Transverse colon (tissue), 4 donors: ENCODE measurements around the gene CHCHD10. TPM values are rescaled to one million over a fixed set of nuclear protein-coding genes. Genes with fewer than 3 reads are reported as not detected.
A peak's percentile ranks its signal among the peaks of the same experiment; 100 is the strongest.

Source experiments
- DNase-seq: peaks from one replicate; pipeline ENCODE4 v3.0.0-alpha.2; 2019
- H3K27ac ChIP-seq, 4 donors: fragments of 200-600 bp; sonication (generic); 2 replicates each; pipeline ENCODE4 v1.5.1; 2016 to 2018; ENCODE audit warnings: inconsistent platforms in 4 of 4
- H3K27me3 ChIP-seq: fragments of 200-600 bp; sonication (generic); 2 replicates; pipeline ENCODE4 v1.5.1; 2017; ENCODE audit warnings: inconsistent platforms
- H3K36me3 ChIP-seq, 4 donors: fragments of 200-600 bp; sonication (generic); 2 replicates each; pipeline ENCODE4 v1.5.1; 2017 to 2019; ENCODE audit warnings: inconsistent platforms in 4 of 4
- H3K4me1 ChIP-seq, 4 donors: fragments of 200-600 bp; sonication (generic); 2 replicates each; pipeline ENCODE4 v1.5.1; 2017 to 2020; ENCODE audit warnings: inconsistent platforms in 4 of 4
- H3K4me3 ChIP-seq, 4 donors: fragments of 200-600 bp; sonication (generic); 1 replicate in 1 of 4; 2 replicates in 3 of 4; pipeline versions ENCODE4 v1.5.1 to v1.6.1; 2017 to 2019; ENCODE audit warnings: inconsistent platforms in 4 of 4
- H3K9me3 ChIP-seq, 2 donors: fragments of 200-600 bp; sonication (generic); 2 replicates each; pipeline ENCODE4 v1.5.1; 2017 to 2019; ENCODE audit warnings: inconsistent platforms in 2 of 2
- CTCF ChIP-seq, 5 experiments: fragments of 200-600 bp in 3 of 5; fragments of 450-650 bp in 2 of 5; sonication (generic) in 3 of 5; IDR thresholded peaks; 1 replicate in 2 of 5; 2 replicates in 3 of 5; pipeline ENCODE4 v1.5.1; 2016 to 2017; ENCODE audit warnings: antibody characterized with exemption in 5 of 5, inconsistent platforms in 3 of 5, mild to moderate bottlenecking in 2 of 5, moderate library complexity in 1 of 5
- EP300 ChIP-seq: sonication (generic); formaldehyde crosslinking; IDR thresholded peaks from one replicate; pipeline ENCODE4 v1.6.1; 2017; ENCODE audit warnings: antibody characterized with exemption, low read depth
- POLR2A ChIP-seq: fragments of 450-650 bp; IDR thresholded peaks from one replicate; pipeline ENCODE4 v1.6.1; 2016; ENCODE audit warnings: antibody characterized with exemption, mild to moderate bottlenecking, moderate library complexity
- POLR2AphosphoS5 ChIP-seq, 3 donors: sonication (generic); formaldehyde crosslinking; IDR thresholded peaks; one replicate each; pipeline ENCODE4 v1.6.1; 2016; ENCODE audit warnings: antibody characterized with exemption in 3 of 3
- WGBS, 2 donors: methylation state at CpG; one replicate each; pipeline ENCODE4 v1.1.5; 2018; ENCODE audit warnings: low coverage in 1 of 2; 5-methylcytosine and 5-hydroxymethylcytosine counted together
- in situ Hi-C, 4 donors: fragments of 200-750 bp; cut with MboI; loops; one replicate each; pipeline versions ENCODE4 v1.15.0 to v1.15.1; 2017; ENCODE audit warnings: low sequenced_read_pairs in 3 of 4, low pct_ligation_motif_present in 1 of 4, low pct_unique_long_range_greater_than_20kb in 1 of 4
- intact Hi-C: fragments of 100-400 bp; cut with DNase I; formaldehyde crosslinking; loops from one replicate; pipeline ENCODE4 v1.15.1; 2023; ENCODE audit warnings: low total_unique reads
- total RNA-seq, 4 donors: library from RNA; depleted of rRNA; stranded (reverse); fragments of >200 nt; gene quantifications; one replicate each; pipeline ENCODE4 v1.1.0, GENCODE V29; 2016

CHCHD10 gene
- total RNA-seq, 4 donors from 2014 or later = 15.3 to 80.1 (median 50.8) TPM

GRCh38 chr22:23769321-23769965 lies 1.7 kb upstream of the CHCHD10 start:
- peaks cover 13 to 62% (median 42%) of the 10 kb centered on the region in 4 donors for H3K4me1 ChIP-seq
- H3K27ac ChIP-seq = peak overlapping the region in 1 of 4 donors; percentile 93
- H3K9me3 ChIP-seq = no peaks in the 10 kb centered on the region
- WGBS, 2 donors = 70% methylated on average over 6 of the region's 6 CpGs; no CpG with 5 or more reads in 1 of the 2 donors
- intact Hi-C loops (loop anchor here (2.0 kb wide), 1 partner anchor 79 kb away; no protein-coding TSS in a partner anchor), in situ Hi-C loops (no loop called here)
- H3K27me3 ChIP-seq = no peaks in the 10 kb centered on the region
- no peak overlapping the region for H3K4me3 ChIP-seq
- no peak for DNase-seq
- TF ChIP-seq CTCF (IDR thresholded peaks at IDR 0.05) (no peak), POLR2A (no peak)
- H3K36me3 ChIP-seq = no peaks in the 10 kb centered on the region

GRCh38 chr22:23767303-23767672 lies 484 bp downstream of the CHCHD10 start:
- WGBS, 2 donors = 6% methylated on average over 14 of the region's 27 CpGs; no CpG with 5 or more reads in 1 of the 2 donors
- H3K27me3 ChIP-seq = no peaks in the 10 kb centered on the region
- no peaks in the 10 kb centered on the region for H3K9me3 ChIP-seq
- peaks cover 16 to 63% (median 35%) of the 10 kb centered on the region in 4 donors for H3K4me1 ChIP-seq
- intact Hi-C loops = no loop called here
- no peak for DNase-seq
- no peak for TF ChIP-seq POLR2AphosphoS5 (IDR thresholded peaks at IDR 0.05)
- no peak for TF ChIP-seq POLR2A
- H3K4me3 ChIP-seq = peak overlapping the region; percentile 67 to 80 (median 72)
- H3K36me3 ChIP-seq = no peaks in the 10 kb centered on the region
- H3K27ac ChIP-seq = peak overlapping the region; percentile 88 to 93 (median 89)
- in situ Hi-C loops = no loop called here

GRCh38 chr22:23764899-23765881 lies 2.6 kb downstream of the CHCHD10 start:
- in situ Hi-C loops (no loop called here), intact Hi-C loops (no loop called here)
- no peak overlapping the region for H3K4me3 ChIP-seq
- WGBS, 2 donors = 90% methylated on average over 9 of the region's 9 CpGs; no CpG with 5 or more reads in 1 of the 2 donors
- H3K36me3 ChIP-seq = no peaks in the 10 kb centered on the region
- no peak overlapping the region for H3K27ac ChIP-seq
- TF ChIP-seq CTCF (IDR thresholded peaks at IDR 0.05) (no peak), POLR2AphosphoS5 (IDR thresholded peaks at IDR 0.05) (no peak), POLR2A (no peak), EP300 (no peak)
- no peaks in the 10 kb centered on the region for H3K27me3 ChIP-seq
- H3K9me3 ChIP-seq = no peaks in the 10 kb centered on the region
- no peak for DNase-seq
- H3K4me1 ChIP-seq = peaks cover 13 to 51% (median 27%) of the 10 kb centered on the region in 4 donors

- no peaks in the 10 kb centered on the region for H3K27me3 ChIP-seq
- H3K27ac ChIP-seq = no peak overlapping the region
- intact Hi-C loops (no loop called here), in situ Hi-C loops (no loop called here)
- 76% methylated on average over 7 of the region's 7 CpGs; no CpG with 5 or more reads in 1 of the 2 donors for WGBS, 2 donors
- H3K4me3 ChIP-seq = peak overlapping the region in 1 of 4 donors; percentile 22
- H3K4me1 ChIP-seq = peaks cover 9 to 47% (median 27%) of the 10 kb centered on the region in 4 donors
- H3K36me3 ChIP-seq = no peaks in the 10 kb centered on the region
- TF ChIP-seq POLR2A = no peak
- TF ChIP-seq EP300 = no peak
- TF ChIP-seq CTCF (IDR thresholded peaks at IDR 0.05) = no peak
- TF ChIP-seq POLR2AphosphoS5 (IDR thresholded peaks at IDR 0.05) = no peak
- DNase-seq = no peak
- H3K9me3 ChIP-seq = no peaks in the 10 kb centered on the region
These were observed 3.8 kb downstream of the CHCHD10 start for GRCh38 chr22:23763954-23764353.
